ENCODE data around the gene HSPA6. TPM values are rescaled to one million over a fixed set of nuclear protein-coding genes. Genes with fewer than 3 reads are reported as not detected.
A peak's percentile ranks its signal among the peaks of the same experiment; 100 is the strongest.

Gene HSPA6
- total RNA-seq, 1 donor, result 0.36 TPM

DNA sequence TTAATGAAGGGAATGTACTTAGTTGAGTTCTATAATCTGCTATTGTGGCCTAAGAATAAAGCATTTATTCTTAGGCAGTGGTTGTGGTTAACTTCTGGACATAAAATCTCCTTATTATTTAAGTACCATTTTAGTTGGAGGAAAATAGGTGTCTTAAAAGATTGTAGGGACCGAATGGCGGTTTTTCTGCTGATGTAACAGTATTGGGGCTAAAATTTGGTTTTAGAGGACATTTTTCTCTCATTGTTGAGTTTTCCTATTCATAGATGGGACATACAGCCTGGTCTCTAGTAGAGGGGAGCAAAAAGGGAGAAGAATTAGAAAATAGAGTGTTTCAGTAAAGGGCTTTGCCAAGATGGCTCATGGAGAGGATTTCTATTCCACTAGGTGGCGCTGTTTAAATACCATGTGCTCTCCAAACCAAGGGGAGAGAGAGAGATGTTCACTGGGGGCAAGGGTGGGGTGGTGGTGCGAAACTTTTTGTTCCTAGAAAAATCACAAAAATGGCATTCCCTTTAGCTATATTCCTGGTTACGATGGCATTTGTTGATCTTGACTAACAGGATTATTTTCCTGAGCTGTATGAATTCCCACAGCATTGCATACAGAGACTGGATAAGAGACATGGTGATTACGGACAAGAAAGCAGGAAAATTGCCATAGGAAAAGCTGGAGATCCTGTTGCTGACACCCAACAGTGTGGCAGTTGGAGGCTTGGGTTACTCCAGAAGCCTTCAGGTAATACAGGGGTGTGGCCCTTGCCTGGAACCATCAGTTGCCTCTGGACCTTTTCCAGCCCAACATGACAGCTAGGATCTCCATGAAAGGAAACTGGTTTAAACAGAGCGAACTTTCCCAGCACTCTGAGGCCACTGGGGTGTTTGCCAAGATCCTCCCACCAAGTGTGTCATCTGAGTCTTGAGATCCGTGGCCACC, 37.3 kb upstream of the HSPA6 start:
- Histone ChIP-seq H3K27ac (ENCODE audit: low read depth, low read length) (no peak overlapping the region), H3K27me3 (ENCODE audit: insufficient read depth, low read length) (peaks cover 47% of the 10 kb centered on the region), H3K4me3 (ENCODE audit: insufficient read depth, low read length) (peak overlapping the region; percentile 69), H3K36me3 (ENCODE audit: insufficient read depth, low read length) (no peaks in the 10 kb centered on the region), H3K9me3 (ENCODE audit: low read depth, low read length) (no peaks in the 10 kb centered on the region), H3K79me2 (ENCODE audit: insufficient read depth, low read length) (no peaks in the 10 kb centered on the region), H4K20me1 (ENCODE audit: insufficient read depth, low read length) (no peaks in the 10 kb centered on the region), H3K4me2 (ENCODE audit: insufficient read depth, low read length) (peak overlapping the region; percentile 91), H2AFZ (ENCODE audit: low read length) (peak overlapping the region; percentile 84), H3K4me1 (ENCODE audit: insufficient read depth, low read length) (peaks cover 5% of the 10 kb centered on the region)
- TF ChIP-seq, protein P1, sequence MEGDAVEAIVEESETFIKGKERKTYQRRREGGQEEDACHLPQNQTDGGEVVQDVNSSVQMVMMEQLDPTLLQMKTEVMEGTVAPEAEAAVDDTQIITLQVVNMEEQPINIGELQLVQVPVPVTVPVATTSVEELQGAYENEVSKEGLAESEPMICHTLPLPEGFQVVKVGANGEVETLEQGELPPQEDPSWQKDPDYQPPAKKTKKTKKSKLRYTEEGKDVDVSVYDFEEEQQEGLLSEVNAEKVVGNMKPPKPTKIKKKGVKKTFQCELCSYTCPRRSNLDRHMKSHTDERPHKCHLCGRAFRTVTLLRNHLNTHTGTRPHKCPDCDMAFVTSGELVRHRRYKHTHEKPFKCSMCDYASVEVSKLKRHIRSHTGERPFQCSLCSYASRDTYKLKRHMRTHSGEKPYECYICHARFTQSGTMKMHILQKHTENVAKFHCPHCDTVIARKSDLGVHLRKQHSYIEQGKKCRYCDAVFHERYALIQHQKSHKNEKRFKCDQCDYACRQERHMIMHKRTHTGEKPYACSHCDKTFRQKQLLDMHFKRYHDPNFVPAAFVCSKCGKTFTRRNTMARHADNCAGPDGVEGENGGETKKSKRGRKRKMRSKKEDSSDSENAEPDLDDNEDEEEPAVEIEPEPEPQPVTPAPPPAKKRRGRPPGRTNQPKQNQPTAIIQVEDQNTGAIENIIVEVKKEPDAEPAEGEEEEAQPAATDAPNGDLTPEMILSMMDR (IDR thresholded peaks at IDR 0.05; ENCODE audit: extremely low read depth, low read depth, low read length), result peak; percentile 80
- DNase-seq (ENCODE audit: insufficient read length, low spot score, missing footprints), result peak; percentile 89

DNA sequence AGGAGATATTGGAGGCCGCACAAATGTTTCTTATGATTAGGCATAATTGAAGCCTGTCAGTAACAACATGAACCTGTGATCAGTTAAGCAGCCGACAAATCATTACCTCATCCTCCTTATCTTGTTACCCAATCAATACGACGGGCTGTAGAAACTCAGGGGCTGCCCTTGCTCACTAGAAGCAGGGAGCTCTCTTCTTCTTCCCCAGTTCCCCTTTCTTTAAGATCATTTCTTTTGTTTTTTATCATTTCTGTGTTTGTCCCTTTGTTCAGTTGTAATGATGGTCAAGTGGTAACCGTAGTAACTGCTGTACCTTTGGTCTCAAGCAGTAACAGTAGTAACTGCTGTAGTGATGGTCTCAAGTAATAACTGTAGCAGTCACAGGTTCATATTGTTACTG, 32.9 kb upstream of the HSPA6 start:
- TF ChIP-seq, protein P1 (IDR thresholded peaks at IDR 0.05; ENCODE audit: extremely low read depth, low read depth, low read length), result no peak
- H2AFZ ChIP-seq (ENCODE audit: low read length), result no peak overlapping the region
- DNase-seq (ENCODE audit: insufficient read length, low spot score, missing footprints), result no peak
- no peaks in the 10 kb centered on the region for H3K79me2 ChIP-seq (ENCODE audit: insufficient read depth, low read length)
- H3K4me3 ChIP-seq (ENCODE audit: insufficient read depth, low read length), result no peak overlapping the region
- peaks cover 63% of the 10 kb centered on the region for H3K27me3 ChIP-seq (ENCODE audit: insufficient read depth, low read length)
- H4K20me1 ChIP-seq (ENCODE audit: insufficient read depth, low read length), result no peaks in the 10 kb centered on the region
- no peaks in the 10 kb centered on the region for H3K36me3 ChIP-seq (ENCODE audit: insufficient read depth, low read length)
- peaks cover 5% of the 10 kb centered on the region for H3K4me1 ChIP-seq (ENCODE audit: insufficient read depth, low read length)
- H3K27ac ChIP-seq (ENCODE audit: low read depth, low read length), result no peak overlapping the region
- H3K9me3 ChIP-seq (ENCODE audit: low read depth, low read length), result no peaks in the 10 kb centered on the region
- no peak overlapping the region for H3K4me2 ChIP-seq (ENCODE audit: insufficient read depth, low read length)

DNA sequence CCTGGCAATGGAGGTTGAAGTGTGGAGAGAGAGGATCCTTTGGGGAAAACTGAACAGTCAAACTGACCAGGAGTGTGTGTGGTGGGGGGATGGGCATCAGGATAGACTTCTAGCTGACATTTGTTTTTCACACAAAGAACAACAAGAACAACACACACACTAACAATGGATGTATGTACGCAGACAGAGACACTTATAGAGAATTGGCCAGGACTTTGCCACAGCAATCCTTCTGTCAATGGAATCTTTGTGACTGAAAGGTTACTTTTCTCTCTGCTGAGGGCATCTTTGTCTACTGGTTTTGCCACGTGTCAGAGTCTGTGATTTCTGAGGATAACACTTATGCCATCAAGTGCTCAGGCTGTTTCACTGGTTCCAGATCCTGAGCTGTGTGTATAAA, 31.5 kb upstream of the HSPA6 start:
- no peaks in the 10 kb centered on the region for H3K4me1 ChIP-seq (ENCODE audit: insufficient read depth, low read length)
- no peak for DNase-seq (ENCODE audit: insufficient read length, low spot score, missing footprints)
- H3K4me2 ChIP-seq (ENCODE audit: insufficient read depth, low read length), result no peak overlapping the region
- H3K4me3 ChIP-seq (ENCODE audit: insufficient read depth, low read length), result no peak overlapping the region
- H3K79me2 ChIP-seq (ENCODE audit: insufficient read depth, low read length), result no peaks in the 10 kb centered on the region
- H3K27ac ChIP-seq (ENCODE audit: low read depth, low read length), result no peak overlapping the region
- no peaks in the 10 kb centered on the region for H4K20me1 ChIP-seq (ENCODE audit: insufficient read depth, low read length)
- peaks cover 68% of the 10 kb centered on the region for H3K27me3 ChIP-seq (ENCODE audit: insufficient read depth, low read length)
- H3K9me3 ChIP-seq (ENCODE audit: low read depth, low read length), result no peaks in the 10 kb centered on the region
- no peak overlapping the region for H2AFZ ChIP-seq (ENCODE audit: low read length)
- no peaks in the 10 kb centered on the region for H3K36me3 ChIP-seq (ENCODE audit: insufficient read depth, low read length)
- TF ChIP-seq, protein P1 (IDR thresholded peaks at IDR 0.05; ENCODE audit: extremely low read depth, low read depth, low read length), result no peak

DNA sequence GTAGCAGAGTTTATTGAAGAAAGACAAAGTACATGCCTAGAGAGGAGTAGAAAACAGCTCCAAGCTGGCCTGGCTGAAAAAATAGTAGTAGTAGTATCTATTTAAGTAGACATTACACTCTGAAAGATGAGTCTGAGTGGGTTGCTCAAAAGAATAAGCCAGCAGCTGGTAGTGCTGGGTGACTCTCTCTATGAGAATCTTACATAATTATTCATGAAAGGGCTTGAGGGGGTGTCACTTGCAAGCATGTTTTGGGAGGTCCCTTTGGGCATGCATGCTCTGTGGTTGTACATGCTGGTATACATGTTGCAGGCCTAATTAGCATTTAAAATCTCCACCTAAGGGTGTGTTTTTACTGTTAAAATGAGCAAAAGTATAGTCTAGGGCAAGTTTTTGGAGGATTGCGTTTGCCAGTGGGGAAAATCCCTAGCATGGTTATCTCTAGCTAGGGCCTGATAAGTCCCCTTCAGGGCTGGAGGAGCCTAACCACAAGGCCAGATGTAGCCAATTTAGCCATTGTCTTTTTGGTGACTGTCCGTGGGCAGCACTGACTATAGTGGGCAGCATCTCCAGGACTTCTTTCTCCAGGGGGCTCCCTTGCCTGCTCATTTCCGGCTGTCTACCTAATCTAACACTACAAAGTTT, 30.1 kb upstream of the HSPA6 start:
- H3K36me3 ChIP-seq (ENCODE audit: insufficient read depth, low read length), result no peaks in the 10 kb centered on the region
- no peak overlapping the region for H3K4me3 ChIP-seq (ENCODE audit: insufficient read depth, low read length)
- no peak overlapping the region for H3K27ac ChIP-seq (ENCODE audit: low read depth, low read length)
- TF ChIP-seq, protein P1 (IDR thresholded peaks at IDR 0.05; ENCODE audit: extremely low read depth, low read depth, low read length), result no peak
- H3K9me3 ChIP-seq (ENCODE audit: low read depth, low read length), result no peaks in the 10 kb centered on the region
- H3K79me2 ChIP-seq (ENCODE audit: insufficient read depth, low read length), result no peaks in the 10 kb centered on the region
- H2AFZ ChIP-seq (ENCODE audit: low read length), result no peak overlapping the region
- DNase-seq (ENCODE audit: insufficient read length, low spot score, missing footprints), result no peak
- H3K4me2 ChIP-seq (ENCODE audit: insufficient read depth, low read length), result no peak overlapping the region
- H4K20me1 ChIP-seq (ENCODE audit: insufficient read depth, low read length), result no peaks in the 10 kb centered on the region
- H3K27me3 ChIP-seq (ENCODE audit: insufficient read depth, low read length), result peaks cover 66% of the 10 kb centered on the region
- H3K4me1 ChIP-seq (ENCODE audit: insufficient read depth, low read length), result no peaks in the 10 kb centered on the region

All from osteoblast (primary cell).